ENCODE data around the gene DXO. TPM values are rescaled to one million over a fixed set of nuclear protein-coding genes. Genes with fewer than 3 reads are reported as not detected.

The DXO gene
- total and polyA plus RNA-seq, 2 of the 13 experiments (the other 11 are each of a cell fraction or from before 2014, with no cell fraction given), result 18.6 to 26.2 TPM

DNA sequence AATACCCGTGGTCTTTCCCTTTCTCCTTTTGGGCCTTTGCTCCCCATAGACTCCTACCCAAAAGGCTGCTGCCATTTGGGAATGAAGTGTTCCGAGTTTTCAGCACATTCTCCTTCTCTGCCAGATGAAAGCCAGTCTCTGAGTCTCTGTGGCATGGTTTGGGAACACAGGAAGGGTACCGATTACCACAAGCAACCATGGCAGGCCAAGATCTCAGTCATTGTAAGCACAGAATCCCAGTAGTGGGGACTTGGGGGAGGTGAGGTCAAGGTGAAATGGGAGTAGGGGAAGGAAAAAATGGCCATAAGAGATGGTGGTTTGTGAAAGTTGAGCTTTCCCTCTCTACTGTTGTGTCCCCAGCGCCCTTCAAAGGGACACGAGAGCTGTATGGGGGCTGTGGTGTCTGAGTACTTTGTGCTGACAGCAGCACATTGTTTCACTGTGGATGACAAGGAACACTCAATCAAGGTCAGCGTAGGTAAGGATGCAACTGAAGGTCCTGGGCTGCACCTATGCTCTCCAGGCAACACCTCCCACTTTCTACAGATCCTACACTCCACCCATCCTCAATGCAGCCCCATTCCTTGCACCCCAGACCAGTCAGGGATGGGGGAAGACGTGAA is 21.9 kb downstream of the DXO start (continued):
- TF ChIP-seq, protein P1, sequence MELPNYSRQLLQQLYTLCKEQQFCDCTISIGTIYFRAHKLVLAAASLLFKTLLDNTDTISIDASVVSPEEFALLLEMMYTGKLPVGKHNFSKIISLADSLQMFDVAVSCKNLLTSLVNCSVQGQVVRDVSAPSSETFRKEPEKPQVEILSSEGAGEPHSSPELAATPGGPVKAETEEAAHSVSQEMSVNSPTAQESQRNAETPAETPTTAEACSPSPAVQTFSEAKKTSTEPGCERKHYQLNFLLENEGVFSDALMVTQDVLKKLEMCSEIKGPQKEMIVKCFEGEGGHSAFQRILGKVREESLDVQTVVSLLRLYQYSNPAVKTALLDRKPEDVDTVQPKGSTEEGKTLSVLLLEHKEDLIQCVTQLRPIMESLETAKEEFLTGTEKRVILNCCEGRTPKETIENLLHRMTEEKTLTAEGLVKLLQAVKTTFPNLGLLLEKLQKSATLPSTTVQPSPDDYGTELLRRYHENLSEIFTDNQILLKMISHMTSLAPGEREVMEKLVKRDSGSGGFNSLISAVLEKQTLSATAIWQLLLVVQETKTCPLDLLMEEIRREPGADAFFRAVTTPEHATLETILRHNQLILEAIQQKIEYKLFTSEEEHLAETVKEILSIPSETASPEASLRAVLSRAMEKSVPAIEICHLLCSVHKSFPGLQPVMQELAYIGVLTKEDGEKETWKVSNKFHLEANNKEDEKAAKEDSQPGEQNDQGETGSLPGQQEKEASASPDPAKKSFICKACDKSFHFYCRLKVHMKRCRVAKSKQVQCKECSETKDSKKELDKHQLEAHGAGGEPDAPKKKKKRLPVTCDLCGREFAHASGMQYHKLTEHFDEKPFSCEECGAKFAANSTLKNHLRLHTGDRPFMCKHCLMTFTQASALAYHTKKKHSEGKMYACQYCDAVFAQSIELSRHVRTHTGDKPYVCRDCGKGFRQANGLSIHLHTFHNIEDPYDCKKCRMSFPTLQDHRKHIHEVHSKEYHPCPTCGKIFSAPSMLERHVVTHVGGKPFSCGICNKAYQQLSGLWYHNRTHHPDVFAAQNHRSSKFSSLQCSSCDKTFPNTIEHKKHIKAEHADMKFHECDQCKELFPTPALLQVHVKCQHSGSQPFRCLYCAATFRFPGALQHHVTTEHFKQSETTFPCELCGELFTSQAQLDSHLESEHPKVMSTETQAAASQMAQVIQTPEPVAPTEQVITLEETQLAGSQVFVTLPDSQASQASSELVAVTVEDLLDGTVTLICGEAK (IDR thresholded peaks at IDR 0.05), result no peak
- TF ChIP-seq, protein P1 (CRISPR knock-in tag; IDR thresholded peaks at IDR 0.05), result peak; percentile 44; the same call in 1 of the 2 replicates
- TF ChIP-seq, protein P2, sequence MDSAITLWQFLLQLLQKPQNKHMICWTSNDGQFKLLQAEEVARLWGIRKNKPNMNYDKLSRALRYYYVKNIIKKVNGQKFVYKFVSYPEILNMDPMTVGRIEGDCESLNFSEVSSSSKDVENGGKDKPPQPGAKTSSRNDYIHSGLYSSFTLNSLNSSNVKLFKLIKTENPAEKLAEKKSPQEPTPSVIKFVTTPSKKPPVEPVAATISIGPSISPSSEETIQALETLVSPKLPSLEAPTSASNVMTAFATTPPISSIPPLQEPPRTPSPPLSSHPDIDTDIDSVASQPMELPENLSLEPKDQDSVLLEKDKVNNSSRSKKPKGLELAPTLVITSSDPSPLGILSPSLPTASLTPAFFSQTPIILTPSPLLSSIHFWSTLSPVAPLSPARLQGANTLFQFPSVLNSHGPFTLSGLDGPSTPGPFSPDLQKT (CRISPR knock-in tag; IDR thresholded peaks at IDR 0.05; ENCODE audit: borderline replicate concordance), result no peak
- TF ChIP-seq MZF1 (CRISPR knock-in tag; IDR thresholded peaks at IDR 0.05; ENCODE audit: borderline replicate concordance), result no peak
- no peak for TF ChIP-seq NFRKB (IDR thresholded peaks at IDR 0.05)
- TF ChIP-seq CBX1 (IDR thresholded peaks at IDR 0.05; ENCODE audit: low read depth), result no peak
- TF ChIP-seq ZNF253 (CRISPR knock-in tag; IDR thresholded peaks at IDR 0.05; ENCODE audit: borderline replicate concordance), result no peak

All from HepG2 (cell line).